ENCODE results near the gene SLC30A1.

- TF ChIP-seq, protein P1, sequence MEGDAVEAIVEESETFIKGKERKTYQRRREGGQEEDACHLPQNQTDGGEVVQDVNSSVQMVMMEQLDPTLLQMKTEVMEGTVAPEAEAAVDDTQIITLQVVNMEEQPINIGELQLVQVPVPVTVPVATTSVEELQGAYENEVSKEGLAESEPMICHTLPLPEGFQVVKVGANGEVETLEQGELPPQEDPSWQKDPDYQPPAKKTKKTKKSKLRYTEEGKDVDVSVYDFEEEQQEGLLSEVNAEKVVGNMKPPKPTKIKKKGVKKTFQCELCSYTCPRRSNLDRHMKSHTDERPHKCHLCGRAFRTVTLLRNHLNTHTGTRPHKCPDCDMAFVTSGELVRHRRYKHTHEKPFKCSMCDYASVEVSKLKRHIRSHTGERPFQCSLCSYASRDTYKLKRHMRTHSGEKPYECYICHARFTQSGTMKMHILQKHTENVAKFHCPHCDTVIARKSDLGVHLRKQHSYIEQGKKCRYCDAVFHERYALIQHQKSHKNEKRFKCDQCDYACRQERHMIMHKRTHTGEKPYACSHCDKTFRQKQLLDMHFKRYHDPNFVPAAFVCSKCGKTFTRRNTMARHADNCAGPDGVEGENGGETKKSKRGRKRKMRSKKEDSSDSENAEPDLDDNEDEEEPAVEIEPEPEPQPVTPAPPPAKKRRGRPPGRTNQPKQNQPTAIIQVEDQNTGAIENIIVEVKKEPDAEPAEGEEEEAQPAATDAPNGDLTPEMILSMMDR (IDR thresholded peaks at IDR 0.05) = no peak
- TF ChIP-seq EP300 (IDR thresholded peaks at IDR 0.05) = no peak
These were observed 51.1 kb downstream of the SLC30A1 start for GRCh38 chr1:211527888-211528287.
